ENCODE data around the gene SPTB. TPM values are rescaled to one million over a fixed set of nuclear protein-coding genes. Genes with fewer than 3 reads are reported as not detected.

The SPTB gene
- total RNA-seq, 1 donor from 2014 or later: 0.98 TPM

GRCh38 chr14:64826333-64826732, 53.4 kb downstream of the SPTB start:
- Histone ChIP-seq H3K4me1 (peaks cover 8% of the 10 kb centered on the region), H3K9me3 (no peaks in the 10 kb centered on the region), H3K4me3 (no peak overlapping the region), H3K36me3 (no peaks in the 10 kb centered on the region), H3K27ac (no peak overlapping the region), H3K27me3 (no peaks in the 10 kb centered on the region)
- no peak for DNase-seq (ENCODE audit: extremely low spot score in 2 of 2)
- intact Hi-C loops (cut with DNase I): no loop called here
- TF ChIP-seq POLR2AphosphoS5 (IDR thresholded peaks at IDR 0.05; ENCODE audit: insufficient read depth in 1 of 2, low read depth in 1 of 2) (no peak), POLR2A (IDR thresholded peaks at IDR 0.05) (no peak), CTCF (IDR thresholded peaks at IDR 0.05) (no peak)

GRCh38 chr14:64825509-64825908, 54.2 kb downstream of the SPTB start:
- intact Hi-C loops (cut with DNase I): no loop called here
- H3K9me3 ChIP-seq: no peaks in the 10 kb centered on the region
- TF ChIP-seq CTCF (IDR thresholded peaks at IDR 0.05) (no peak), POLR2A (IDR thresholded peaks at IDR 0.05) (no peak), POLR2AphosphoS5 (IDR thresholded peaks at IDR 0.05; ENCODE audit: insufficient read depth in 1 of 2, low read depth in 1 of 2) (no peak)
- no peak overlapping the region for H3K4me3 ChIP-seq
- no peaks in the 10 kb centered on the region for H3K36me3 ChIP-seq
- H3K4me1 ChIP-seq: peaks cover 8% of the 10 kb centered on the region
- no peak overlapping the region for H3K27ac ChIP-seq
- no peak for DNase-seq (ENCODE audit: extremely low spot score in 2 of 2)
- H3K27me3 ChIP-seq: no peaks in the 10 kb centered on the region

- intact Hi-C loops (cut with DNase I): no loop called here
Observed at GRCh38 chr14:64825006-64825405, 54.7 kb downstream of the SPTB start.

GRCh38 chr14:64824471-64824870, 55.2 kb downstream of the SPTB start:
- H3K4me3 ChIP-seq: no peak overlapping the region
- no peaks in the 10 kb centered on the region for H3K27me3 ChIP-seq
- no peak overlapping the region for H3K27ac ChIP-seq
- no peaks in the 10 kb centered on the region for H3K9me3 ChIP-seq
- DNase-seq (ENCODE audit: extremely low spot score in 2 of 2): no peak
- TF ChIP-seq POLR2AphosphoS5 (IDR thresholded peaks at IDR 0.05; ENCODE audit: insufficient read depth in 1 of 2, low read depth in 1 of 2) (no peak), CTCF (IDR thresholded peaks at IDR 0.05) (no peak), POLR2A (IDR thresholded peaks at IDR 0.05) (no peak)
- H3K36me3 ChIP-seq: no peaks in the 10 kb centered on the region
- peaks cover 8% of the 10 kb centered on the region for H3K4me1 ChIP-seq
- intact Hi-C loops (cut with DNase I): no loop called here

More at GRCh38 chr14:64825006-64825405, 54.7 kb downstream of the SPTB start:
- Histone ChIP-seq H3K27me3 (no peaks in the 10 kb centered on the region), H3K36me3 (no peaks in the 10 kb centered on the region), H3K9me3 (no peaks in the 10 kb centered on the region), H3K4me1 (peaks cover 8% of the 10 kb centered on the region), H3K4me3 (no peak overlapping the region), H3K27ac (no peak overlapping the region)
- DNase-seq (ENCODE audit: extremely low spot score in 2 of 2): no peak
- TF ChIP-seq POLR2A (IDR thresholded peaks at IDR 0.05): no peak
- no peak for TF ChIP-seq CTCF (IDR thresholded peaks at IDR 0.05)
- TF ChIP-seq POLR2AphosphoS5 (IDR thresholded peaks at IDR 0.05; ENCODE audit: insufficient read depth in 1 of 2, low read depth in 1 of 2): no peak

GRCh38 chr14:64823305-64823861, 56.3 kb downstream of the SPTB start:
- no peaks in the 10 kb centered on the region for H3K27me3 ChIP-seq
- DNase-seq (ENCODE audit: extremely low spot score in 2 of 2): no peak
- no peak for TF ChIP-seq POLR2AphosphoS5 (IDR thresholded peaks at IDR 0.05; ENCODE audit: insufficient read depth in 1 of 2, low read depth in 1 of 2)
- TF ChIP-seq POLR2A (IDR thresholded peaks at IDR 0.05): no peak
- TF ChIP-seq CTCF (IDR thresholded peaks at IDR 0.05): peak in 1 of 3 experiments; percentile 44
- intact Hi-C loops (cut with DNase I): no loop called here
- no peak overlapping the region for H3K27ac ChIP-seq
- H3K4me1 ChIP-seq: peaks cover 8% of the 10 kb centered on the region
- no peaks in the 10 kb centered on the region for H3K36me3 ChIP-seq
- H3K4me3 ChIP-seq: no peak overlapping the region
- no peaks in the 10 kb centered on the region for H3K9me3 ChIP-seq
